ENCODE data around the gene GRIN1. TPM values are rescaled to one million over a fixed set of nuclear protein-coding genes. Genes with fewer than 3 reads are reported as not detected.

The GRIN1 gene
- total and polyA plus RNA-seq, 10 of the 15 experiments (the other 5 are each of a cell fraction or from before 2014, with no cell fraction given): 0.05 to 0.10 (median 0.06) TPM; not detected in 6

DNA sequence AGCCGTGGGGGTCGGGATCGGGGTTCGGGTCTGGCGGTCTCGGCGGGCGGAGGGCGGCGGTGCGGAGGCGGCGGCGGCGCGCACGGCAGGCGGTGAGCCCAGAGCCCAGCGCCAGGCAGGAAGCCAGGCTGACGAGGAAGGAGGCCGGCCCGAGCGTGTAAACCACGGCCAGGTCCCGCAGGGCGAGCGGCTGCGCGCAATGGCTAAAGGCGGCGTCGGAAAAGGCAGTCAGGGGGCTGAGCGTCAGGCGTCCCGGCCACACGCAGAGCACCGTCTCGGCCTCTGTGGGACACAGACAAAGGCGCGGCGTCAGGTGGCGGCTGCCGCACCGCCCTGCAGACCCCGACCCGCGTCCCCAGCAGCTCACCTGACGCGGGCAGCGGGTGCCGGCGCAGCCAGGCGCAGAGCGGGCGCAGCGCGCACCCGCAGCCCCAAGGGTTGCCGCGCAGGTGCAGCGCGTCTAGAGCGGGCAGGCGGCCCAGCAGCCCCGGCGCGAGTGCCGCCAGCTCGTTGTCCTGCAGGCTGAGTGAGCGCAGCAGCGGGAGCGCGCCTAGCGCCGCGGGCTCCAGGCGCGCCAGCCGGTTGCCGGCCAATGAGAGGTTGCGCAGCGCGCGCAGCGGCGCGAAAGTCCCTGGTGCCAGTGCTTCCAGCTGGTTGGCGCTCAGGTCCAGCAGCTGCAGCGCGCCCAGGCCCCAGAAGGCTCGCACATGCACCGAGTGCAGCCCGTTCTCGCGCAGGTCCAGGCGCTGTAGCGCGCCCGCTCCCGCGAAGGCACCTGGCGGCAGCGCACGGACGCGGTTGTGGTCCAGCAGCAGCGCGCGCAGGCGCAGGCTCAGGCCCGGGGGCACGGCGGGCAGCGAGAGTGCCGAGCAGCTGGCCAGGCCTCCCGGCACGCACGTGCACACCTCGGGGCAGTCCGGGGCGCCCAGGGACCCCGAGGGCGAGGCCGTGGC lies 30.2 kb downstream of the GRIN1 start (continued):
- no peak for TF ChIP-seq PKNOX1 (IDR thresholded peaks at IDR 0.05)
- no peak for TF ChIP-seq EP300 (IDR thresholded peaks at IDR 0.05; ENCODE audit: borderline replicate concordance in 1 of 2, control insufficient read depth in 1 of 2, low read depth in 2 of 2, low read length in 2 of 2)
- no peak for TF ChIP-seq ATF3 (IDR thresholded peaks at IDR 0.05; ENCODE audit: borderline replicate concordance, extremely low read depth, low read depth, low read length)
- TF ChIP-seq HSF1 (IDR thresholded peaks at IDR 0.05; ENCODE audit: low read depth, low read length): no peak
- no peak for TF ChIP-seq TCF7 (IDR thresholded peaks at IDR 0.05; ENCODE audit: borderline replicate concordance)
- TF ChIP-seq SPI1 (IDR thresholded peaks at IDR 0.05; ENCODE audit: borderline replicate concordance, insufficient read depth, low read depth, low read length): no peak
- no peak for TF ChIP-seq FOS (IDR thresholded peaks at IDR 0.05; ENCODE audit: borderline replicate concordance, extremely low read depth, insufficient read length)
- TF ChIP-seq BHLHE40 (IDR thresholded peaks at IDR 0.05; ENCODE audit: borderline replicate concordance in 1 of 2, low read depth in 2 of 2, low read length in 1 of 2): peak in 1 of 2 experiments; percentile 94; a peak in 3 of 4 replicates
- no peak for TF ChIP-seq ZNF622 (IDR thresholded peaks at IDR 0.05)
- no peak for TF ChIP-seq NBN (IDR thresholded peaks at IDR 0.05)
- no peak for TF ChIP-seq MTA3 (IDR thresholded peaks at IDR 0.05; ENCODE audit: borderline replicate concordance, low read length)
- TF ChIP-seq, protein P1, sequence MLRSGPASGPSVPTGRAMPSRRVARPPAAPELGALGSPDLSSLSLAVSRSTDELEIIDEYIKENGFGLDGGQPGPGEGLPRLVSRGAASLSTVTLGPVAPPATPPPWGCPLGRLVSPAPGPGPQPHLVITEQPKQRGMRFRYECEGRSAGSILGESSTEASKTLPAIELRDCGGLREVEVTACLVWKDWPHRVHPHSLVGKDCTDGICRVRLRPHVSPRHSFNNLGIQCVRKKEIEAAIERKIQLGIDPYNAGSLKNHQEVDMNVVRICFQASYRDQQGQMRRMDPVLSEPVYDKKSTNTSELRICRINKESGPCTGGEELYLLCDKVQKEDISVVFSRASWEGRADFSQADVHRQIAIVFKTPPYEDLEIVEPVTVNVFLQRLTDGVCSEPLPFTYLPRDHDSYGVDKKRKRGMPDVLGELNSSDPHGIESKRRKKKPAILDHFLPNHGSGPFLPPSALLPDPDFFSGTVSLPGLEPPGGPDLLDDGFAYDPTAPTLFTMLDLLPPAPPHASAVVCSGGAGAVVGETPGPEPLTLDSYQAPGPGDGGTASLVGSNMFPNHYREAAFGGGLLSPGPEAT (IDR thresholded peaks at IDR 0.05; ENCODE audit: low read depth): no peak
- no peak for TF ChIP-seq CBFB (IDR thresholded peaks at IDR 0.05; ENCODE audit: low read depth)
- TF ChIP-seq PRDM15 (CRISPR knock-in tag; IDR thresholded peaks at IDR 0.05): no peak
- TF ChIP-seq ZNF384 (IDR thresholded peaks at IDR 0.05; ENCODE audit: borderline replicate concordance, low read depth, low read length): no peak
- TF ChIP-seq TCF12 (IDR thresholded peaks at IDR 0.05; ENCODE audit: low read depth, low read length): 0 out of 2 replicates have a peak, but pooled peaks have one; percentile 5
- TF ChIP-seq SMARCA5 (IDR thresholded peaks at IDR 0.05): no peak; the same call in 1 of the 2 replicates
- TF ChIP-seq YBX1 (IDR thresholded peaks at IDR 0.05): no peak
